NB4 (cell line): ENCODE results near the gene FERMT3.

Experiments used
- DNase-seq: peaks from one replicate; pipeline ENCODE4 v3.0.0; 2010; ENCODE audit warnings: low read depth
- H3K4me3 ChIP-seq: one replicate; pipeline ENCODE4 v1.5.1; 2011; ENCODE audit warnings: mild to moderate bottlenecking, low read depth, low read length, moderate library complexity
- MAX ChIP-seq: IDR thresholded peaks from 2 replicates; pipeline ENCODE4 v1.6.1; 2011; ENCODE audit warnings: low read depth, low read length
- MYC ChIP-seq: IDR thresholded peaks from 2 replicates; pipeline ENCODE4 v1.6.1; 2011; ENCODE audit warnings: low read depth, low read length
- POLR2A ChIP-seq: IDR thresholded peaks from 2 replicates; pipeline ENCODE4 v1.6.1; 2011; ENCODE audit warnings: mild to moderate bottlenecking; ENCODE audit not compliant: insufficient read length; ENCODE audit errors: extremely low read depth
- TF ChIP-seq, protein P1 (sequence below): IDR thresholded peaks from one replicate; pipeline ENCODE4 v1.5.1; 2012; ENCODE audit warnings: low read depth, low read length

FERMT3 gene

DNA sequence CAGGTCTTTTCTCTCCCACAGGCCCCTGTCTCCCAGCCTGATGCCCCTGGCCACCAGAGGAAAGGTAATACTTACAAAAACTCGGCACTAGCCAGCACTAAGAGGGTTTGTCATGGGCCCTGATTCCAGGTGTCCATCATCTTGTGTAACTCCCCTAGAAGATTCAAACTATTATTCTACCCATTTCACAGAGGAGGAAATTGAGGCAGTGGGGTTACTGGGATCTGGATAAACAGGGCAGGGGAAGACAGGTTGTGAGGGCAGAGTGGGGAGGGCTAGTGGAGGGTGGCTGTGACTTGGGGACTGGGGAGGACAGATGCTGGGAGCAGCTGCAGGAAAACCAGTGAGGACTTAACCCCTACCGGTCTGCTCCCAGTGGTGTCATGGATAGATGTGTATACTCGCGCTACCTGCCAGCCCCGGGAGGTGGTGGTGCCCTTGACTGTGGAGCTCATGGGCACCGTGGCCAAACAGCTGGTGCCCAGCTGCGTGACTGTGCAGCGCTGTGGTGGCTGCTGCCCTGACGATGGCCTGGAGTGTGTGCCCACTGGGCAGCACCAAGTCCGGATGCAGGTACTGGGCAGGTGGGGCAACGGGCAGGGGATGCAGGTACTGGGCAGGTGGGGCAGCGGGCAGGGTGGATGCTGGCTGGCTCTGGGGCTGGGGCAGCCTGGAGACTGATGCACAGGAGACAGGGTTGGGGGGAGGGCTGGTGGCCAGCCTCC, 29.1 kb downstream of the FERMT3 start:
- TF ChIP-seq, protein P1, sequence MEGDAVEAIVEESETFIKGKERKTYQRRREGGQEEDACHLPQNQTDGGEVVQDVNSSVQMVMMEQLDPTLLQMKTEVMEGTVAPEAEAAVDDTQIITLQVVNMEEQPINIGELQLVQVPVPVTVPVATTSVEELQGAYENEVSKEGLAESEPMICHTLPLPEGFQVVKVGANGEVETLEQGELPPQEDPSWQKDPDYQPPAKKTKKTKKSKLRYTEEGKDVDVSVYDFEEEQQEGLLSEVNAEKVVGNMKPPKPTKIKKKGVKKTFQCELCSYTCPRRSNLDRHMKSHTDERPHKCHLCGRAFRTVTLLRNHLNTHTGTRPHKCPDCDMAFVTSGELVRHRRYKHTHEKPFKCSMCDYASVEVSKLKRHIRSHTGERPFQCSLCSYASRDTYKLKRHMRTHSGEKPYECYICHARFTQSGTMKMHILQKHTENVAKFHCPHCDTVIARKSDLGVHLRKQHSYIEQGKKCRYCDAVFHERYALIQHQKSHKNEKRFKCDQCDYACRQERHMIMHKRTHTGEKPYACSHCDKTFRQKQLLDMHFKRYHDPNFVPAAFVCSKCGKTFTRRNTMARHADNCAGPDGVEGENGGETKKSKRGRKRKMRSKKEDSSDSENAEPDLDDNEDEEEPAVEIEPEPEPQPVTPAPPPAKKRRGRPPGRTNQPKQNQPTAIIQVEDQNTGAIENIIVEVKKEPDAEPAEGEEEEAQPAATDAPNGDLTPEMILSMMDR, result no peak
- TF ChIP-seq MAX (no peak), POLR2A (no peak), MYC (no peak)
- peak overlapping the region; percentile 42 for H3K4me3 ChIP-seq
- no peak for DNase-seq

DNA sequence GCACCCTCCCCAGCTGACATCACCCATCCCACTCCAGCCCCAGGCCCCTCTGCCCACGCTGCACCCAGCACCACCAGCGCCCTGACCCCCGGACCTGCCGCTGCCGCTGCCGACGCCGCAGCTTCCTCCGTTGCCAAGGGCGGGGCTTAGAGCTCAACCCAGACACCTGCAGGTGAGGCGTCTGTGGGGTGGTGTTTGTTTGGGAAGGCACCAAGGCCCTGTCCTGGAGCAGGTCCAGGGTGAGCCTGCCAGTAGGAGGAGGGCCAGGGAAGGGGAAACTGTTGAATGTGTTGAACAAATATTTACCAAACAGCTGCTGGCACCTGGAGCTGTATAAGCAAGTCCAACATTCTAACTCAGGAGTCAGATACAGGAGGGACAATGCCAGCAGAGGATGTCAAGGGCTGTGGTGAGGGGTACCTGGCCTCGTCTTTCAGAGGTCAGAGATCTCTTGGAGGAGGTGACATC, 31.0 kb downstream of the FERMT3 start:
- TF ChIP-seq, protein P1, result no peak
- TF ChIP-seq POLR2A (no peak), MYC (no peak), MAX (no peak)
- H3K4me3 ChIP-seq, result no peak overlapping the region
- DNase-seq, result no peak

DNA sequence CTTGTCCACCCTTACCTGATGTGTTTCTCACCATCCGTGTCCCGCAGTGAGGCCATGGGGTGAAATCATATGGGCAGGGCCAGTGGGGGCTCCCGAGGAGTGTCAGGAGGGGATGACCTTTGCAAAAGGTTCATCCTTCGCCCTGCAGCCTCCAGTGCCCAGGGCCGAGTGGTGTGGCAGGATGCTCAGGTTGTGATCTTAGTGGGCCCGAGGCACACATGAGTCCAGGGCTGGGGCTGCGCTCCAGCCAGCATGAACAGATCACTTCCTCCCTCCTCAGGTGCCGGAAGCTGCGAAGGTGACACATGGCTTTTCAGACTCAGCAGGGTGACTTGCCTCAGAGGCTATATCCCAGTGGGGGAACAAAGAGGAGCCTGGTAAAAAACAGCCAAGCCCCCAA, 31.6 kb downstream of the FERMT3 start:
- H3K4me3 ChIP-seq, result no peak overlapping the region
- TF ChIP-seq MYC (no peak), POLR2A (no peak), MAX (no peak)
- TF ChIP-seq, protein P1, result no peak
- no peak for DNase-seq

DNA sequence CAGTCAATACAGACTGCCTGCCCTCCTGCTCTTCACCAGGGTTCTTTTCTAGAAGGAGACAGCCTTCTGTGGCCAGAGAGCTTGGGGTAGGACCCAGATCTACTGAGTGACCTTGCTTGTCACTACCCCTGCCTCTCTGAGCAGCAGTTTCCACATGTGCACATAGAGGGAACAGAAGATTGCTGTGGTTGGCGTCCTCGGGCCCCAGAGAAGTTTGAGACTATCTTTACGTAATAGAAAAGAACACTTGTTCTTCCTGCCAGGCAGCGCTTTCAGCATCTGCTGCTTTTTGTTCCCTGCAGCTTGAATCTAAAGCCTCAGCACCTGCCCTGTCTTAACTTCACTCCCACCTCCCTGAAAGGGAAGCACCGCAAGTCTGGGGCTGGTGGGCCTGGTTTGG, 32.5 kb downstream of the FERMT3 start:
- H3K4me3 ChIP-seq, result no peak overlapping the region
- TF ChIP-seq POLR2A, result no peak
- 0 out of 2 replicates have a peak, but pooled peaks have one; percentile 14 for TF ChIP-seq MAX
- peak; percentile 47 for DNase-seq

DNA sequence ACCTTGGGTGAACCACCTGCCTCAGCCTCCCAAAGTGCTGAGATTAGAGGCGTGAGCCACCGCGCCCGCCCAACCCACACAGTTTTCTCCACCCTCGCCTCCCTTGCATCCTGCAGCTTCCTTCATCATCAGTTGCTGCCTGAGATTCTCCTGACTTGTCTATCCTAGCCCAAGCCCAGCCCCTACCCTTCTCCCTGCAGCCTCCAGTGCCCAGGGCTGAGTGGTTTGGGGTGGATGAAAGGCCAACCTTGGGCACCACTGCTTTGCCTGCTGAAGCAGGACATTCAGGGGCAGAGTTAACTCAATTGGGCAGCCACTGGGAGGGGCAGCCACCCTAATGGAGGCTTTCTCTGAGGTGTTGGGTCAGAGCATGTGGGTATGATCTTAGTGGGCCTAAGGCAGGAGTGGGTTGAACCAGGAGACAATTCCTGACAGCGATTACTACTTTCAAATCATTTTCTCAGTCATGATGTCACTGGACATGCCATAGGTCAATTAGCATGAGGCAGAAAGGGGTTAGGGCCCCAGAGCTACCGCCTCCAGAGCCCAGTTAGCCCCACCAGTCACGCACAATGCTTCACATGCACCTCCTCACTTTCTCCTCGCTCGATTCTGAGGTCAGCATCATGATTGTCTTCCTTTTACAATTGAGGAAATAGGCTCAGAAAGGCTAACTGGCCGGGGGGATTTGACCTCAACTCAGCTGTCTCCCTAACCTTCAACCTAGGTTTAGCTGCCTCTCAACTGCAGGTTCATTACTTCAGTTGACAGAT, 33.3 kb downstream of the FERMT3 start:
- TF ChIP-seq POLR2A, result no peak
- TF ChIP-seq MAX, result peak; percentile 75
- TF ChIP-seq, protein P1, result no peak
- DNase-seq, result peak; percentile 81

GRCh38 chr11:64240435-64241240, 34.1 kb downstream of the FERMT3 start, which contains the start of gene FKBP2:
Gene FKBP2 (plus strand): TSS chr11:64241095. CDS start chr11:64242388, 1,293 bp downstream.
- DNase-seq, result peak; percentile 98
- H3K4me3 ChIP-seq, result peak within 1 kb of the TSS; percentile 85
- TF ChIP-seq MAX (peak; percentile 64; the same call in 1 of the 2 replicates), POLR2A (peak; percentile 89), MYC (peak; percentile 64; the same call in 1 of the 2 replicates)
- TF ChIP-seq, protein P1, result no peak

More for the DNA sequence above, 33.3 kb downstream of the FERMT3 start:
- H3K4me3 ChIP-seq, result peak overlapping the region; percentile 85
